Prostate gland (tissue), 2 donors: ENCODE data around the gene TGFBR1. TPM values are rescaled to one million over a fixed set of nuclear protein-coding genes. Genes with fewer than 3 reads are reported as not detected.

Source experiments
- DNase-seq: peaks from one replicate; pipeline ENCODE4 v3.0.0-alpha.2; 2019; ENCODE audit warnings: low spot score
- H3K27ac ChIP-seq, 2 donors: fragments of 200-600 bp; sonication (generic); 2 replicates each; pipeline ENCODE4 v1.5.1; 2017 to 2019
- H3K27me3 ChIP-seq: fragments of 200-600 bp; sonication (generic); replicated peaks from 2 replicates; pipeline ENCODE4 v1.5.1; 2019; ENCODE audit not compliant: insufficient read depth
- H3K36me3 ChIP-seq, 2 donors: fragments of 200-600 bp; sonication (generic); 1 replicate in 1 of 2; 2 replicates in 1 of 2; pipeline versions ENCODE4 v1.5.1 to v1.8.1; 2017 to 2019
- H3K4me1 ChIP-seq: fragments of 200-600 bp; sonication (generic); replicated peaks from 2 replicates; pipeline ENCODE4 v1.5.1; 2019
- H3K4me3 ChIP-seq, 2 donors: fragments of 200-600 bp; sonication (generic); 2 replicates each; pipeline ENCODE4 v1.5.1; 2017 to 2019
- H3K9me3 ChIP-seq: fragments of 200-600 bp; sonication (generic); 2 replicates; pipeline ENCODE4 v1.5.1; 2017
- CTCF ChIP-seq, 4 experiments: fragments of 200-600 bp in 2 of 4; fragments of 450-650 bp in 2 of 4; sonication (generic) in 2 of 4; IDR thresholded peaks; 1 replicate in 3 of 4; 2 replicates in 1 of 4; pipeline ENCODE4 v1.5.1; 2016 to 2019; ENCODE audit warnings: antibody characterized with exemption in 4 of 4, mild to moderate bottlenecking in 2 of 4, moderate library complexity in 2 of 4
- POLR2A ChIP-seq: fragments of 450-650 bp; IDR thresholded peaks from one replicate; pipeline ENCODE4 v1.6.1; 2016; ENCODE audit warnings: antibody characterized with exemption, mild to moderate bottlenecking
- POLR2AphosphoS5 ChIP-seq: sonication (generic); formaldehyde crosslinking; IDR thresholded peaks from one replicate; pipeline ENCODE4 v1.6.1; 2017; ENCODE audit warnings: antibody characterized with exemption
- WGBS: methylation state at CpG from one replicate; pipeline ENCODE4 v1.1.5; 2018; 5-methylcytosine and 5-hydroxymethylcytosine counted together
- intact Hi-C: fragments of 100-400 bp; cut with DNase I; formaldehyde crosslinking; loops from one replicate; pipeline ENCODE4 v1.14.2; 2022
- total RNA-seq, 2 donors: library from RNA; depleted of rRNA; stranded (reverse); fragments of >200 nt; gene quantifications; one replicate each; pipeline ENCODE4 v1.1.0, GENCODE V29; 2016

TGFBR1 gene
- total RNA-seq, 2 donors from 2014 or later = 22.2 to 25.5 TPM

- Histone ChIP-seq H3K27ac (no peak overlapping the region), H3K27me3 (no peaks in the 10 kb centered on the region), H3K36me3 (no peaks in the 10 kb centered on the region), H3K9me3 (no peaks in the 10 kb centered on the region), H3K4me1 (no peaks in the 10 kb centered on the region), H3K4me3 (no peak overlapping the region)
- DNase-seq = no peak
- intact Hi-C loops = no loop called here
- WGBS = 93% methylated on average over 8 of the region's 8 CpGs
- no peak for TF ChIP-seq POLR2AphosphoS5
- TF ChIP-seq CTCF (IDR thresholded peaks at IDR 0.05) = no peak
- no peak for TF ChIP-seq POLR2A
Observed at GRCh38 chr9:99138424-99139284, 33.7 kb downstream of the TGFBR1 start.

- Histone ChIP-seq H3K9me3 (no peaks in the 10 kb centered on the region), H3K4me3 (no peak overlapping the region), H3K27ac (no peak overlapping the region), H3K27me3 (no peaks in the 10 kb centered on the region), H3K4me1 (no peaks in the 10 kb centered on the region), H3K36me3 (no peaks in the 10 kb centered on the region)
- 95% methylated on average over 5 of the region's 5 CpGs for WGBS
- no peak for DNase-seq
- intact Hi-C loops = loop anchor here (2.0 to 5.0 kb wide), 3 partner anchors 143 to 291 kb away; no protein-coding TSS in a partner anchor
- TF ChIP-seq CTCF (IDR thresholded peaks at IDR 0.05) = no peak
- TF ChIP-seq POLR2AphosphoS5 = no peak
- TF ChIP-seq POLR2A = no peak
Observed at GRCh38 chr9:99139868-99140267, 35.0 kb downstream of the TGFBR1 start.

- H3K36me3 ChIP-seq = no peaks in the 10 kb centered on the region
- intact Hi-C loops = loop anchor here (2.0 to 5.0 kb wide), 3 partner anchors 143 to 292 kb away; no protein-coding TSS in a partner anchor
Observed at GRCh38 chr9:99140685-99141314, 35.9 kb downstream of the TGFBR1 start.

GRCh38 chr9:99141849-99142248 lies 36.9 kb downstream of the TGFBR1 start:
- Histone ChIP-seq H3K27me3 (no peaks in the 10 kb centered on the region), H3K4me3 (no peak overlapping the region), H3K4me1 (no peaks in the 10 kb centered on the region), H3K9me3 (no peaks in the 10 kb centered on the region), H3K27ac (peak overlapping the region; percentile 17 to 59), H3K36me3 (no peaks in the 10 kb centered on the region)
- WGBS = 52% methylated on average over 5 of the region's 5 CpGs
- TF ChIP-seq POLR2A (no peak), POLR2AphosphoS5 (no peak), CTCF (IDR thresholded peaks at IDR 0.05) (no peak)
- intact Hi-C loops = loop anchor here (2.0 to 5.0 kb wide), 3 partner anchors 145 to 293 kb away; no protein-coding TSS in a partner anchor
- DNase-seq = no peak

More at GRCh38 chr9:99140685-99141314, 35.9 kb downstream of the TGFBR1 start:
- Histone ChIP-seq H3K4me3 (no peak overlapping the region), H3K4me1 (no peaks in the 10 kb centered on the region), H3K9me3 (no peaks in the 10 kb centered on the region), H3K27ac (no peak overlapping the region), H3K27me3 (no peaks in the 10 kb centered on the region)
- peak; percentile 36 for DNase-seq
- TF ChIP-seq CTCF (IDR thresholded peaks at IDR 0.05) (peak; percentile 61 to 83 (median 72)), POLR2AphosphoS5 (peak; percentile 15), POLR2A (no peak)
- 86% methylated on average over 2 of the region's 2 CpGs for WGBS
